ENCODE data around the gene POLK.

POLK gene

GRCh38 chr5:75509956-75510355, 1.7 kb upstream of the POLK start:
- peak overlapping the region; percentile 89 for H3K4me3 ChIP-seq (ENCODE audit: low read depth, low read length)
- DNase-seq (ENCODE audit: low read depth) = peak; percentile 87
- TF ChIP-seq, protein P1, sequence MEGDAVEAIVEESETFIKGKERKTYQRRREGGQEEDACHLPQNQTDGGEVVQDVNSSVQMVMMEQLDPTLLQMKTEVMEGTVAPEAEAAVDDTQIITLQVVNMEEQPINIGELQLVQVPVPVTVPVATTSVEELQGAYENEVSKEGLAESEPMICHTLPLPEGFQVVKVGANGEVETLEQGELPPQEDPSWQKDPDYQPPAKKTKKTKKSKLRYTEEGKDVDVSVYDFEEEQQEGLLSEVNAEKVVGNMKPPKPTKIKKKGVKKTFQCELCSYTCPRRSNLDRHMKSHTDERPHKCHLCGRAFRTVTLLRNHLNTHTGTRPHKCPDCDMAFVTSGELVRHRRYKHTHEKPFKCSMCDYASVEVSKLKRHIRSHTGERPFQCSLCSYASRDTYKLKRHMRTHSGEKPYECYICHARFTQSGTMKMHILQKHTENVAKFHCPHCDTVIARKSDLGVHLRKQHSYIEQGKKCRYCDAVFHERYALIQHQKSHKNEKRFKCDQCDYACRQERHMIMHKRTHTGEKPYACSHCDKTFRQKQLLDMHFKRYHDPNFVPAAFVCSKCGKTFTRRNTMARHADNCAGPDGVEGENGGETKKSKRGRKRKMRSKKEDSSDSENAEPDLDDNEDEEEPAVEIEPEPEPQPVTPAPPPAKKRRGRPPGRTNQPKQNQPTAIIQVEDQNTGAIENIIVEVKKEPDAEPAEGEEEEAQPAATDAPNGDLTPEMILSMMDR (conservative IDR thresholded peaks at IDR 0.05; ENCODE audit: low read depth, low read length) = no peak

- TF ChIP-seq, protein P1 (conservative IDR thresholded peaks at IDR 0.05; ENCODE audit: low read depth, low read length) = no peak
- H3K4me3 ChIP-seq (ENCODE audit: low read depth, low read length) = peak overlapping the region; percentile 89
- peak; percentile 42 for DNase-seq (ENCODE audit: low read depth)
Observed at GRCh38 chr5:75510417-75510835, 1.3 kb upstream of the POLK start.

DNA sequence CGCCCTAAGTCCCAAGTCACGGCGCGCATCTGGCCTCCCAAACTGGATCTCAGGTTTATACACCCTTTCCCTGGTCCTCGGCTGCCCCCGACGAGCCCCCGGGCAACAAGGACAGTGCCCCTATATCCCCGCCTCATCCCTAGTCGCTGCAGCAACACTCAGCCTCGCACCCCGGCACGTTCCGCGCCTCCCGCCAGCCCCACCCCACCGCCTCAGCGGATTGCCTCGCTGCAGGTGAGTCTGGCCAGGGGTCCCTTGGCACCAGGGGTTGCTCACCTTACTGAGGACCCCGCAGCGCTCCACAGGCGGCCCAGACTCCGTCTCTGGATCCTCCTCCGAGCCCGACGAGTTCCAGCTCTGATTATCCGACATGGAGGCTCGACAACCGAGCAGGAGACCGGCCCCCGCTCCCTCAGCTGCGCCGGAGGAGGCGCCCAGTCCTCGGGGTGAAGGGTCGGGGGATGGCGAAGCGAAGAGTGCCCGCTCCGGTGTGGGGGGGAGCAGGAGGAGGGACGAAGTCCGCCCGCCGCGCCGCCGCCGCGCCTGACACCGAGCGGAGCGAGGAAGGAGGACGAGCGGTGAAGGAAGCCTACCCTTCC, 756 bp upstream of the POLK start:
- peak; percentile 28 for DNase-seq (ENCODE audit: low read depth)
- H3K4me3 ChIP-seq (ENCODE audit: low read depth, low read length) = peak overlapping the region; percentile 89
- TF ChIP-seq, protein P1 (conservative IDR thresholded peaks at IDR 0.05; ENCODE audit: low read depth, low read length) = no peak

- DNase-seq (ENCODE audit: low read depth) = peak; percentile 31
- H3K4me3 ChIP-seq (ENCODE audit: low read depth, low read length) = peak overlapping the region; percentile 90
- TF ChIP-seq, protein P1 (conservative IDR thresholded peaks at IDR 0.05; ENCODE audit: low read depth, low read length) = no peak
Observed at GRCh38 chr5:75512383-75513074, 838 bp downstream of the POLK start.

- TF ChIP-seq, protein P1 (conservative IDR thresholded peaks at IDR 0.05; ENCODE audit: low read depth, low read length) = no peak
- DNase-seq (ENCODE audit: low read depth) = no peak
- no peak overlapping the region for H3K4me3 ChIP-seq (ENCODE audit: low read depth, low read length)
Observed at GRCh38 chr5:75513841-75514240, 2.1 kb downstream of the POLK start.

GRCh38 chr5:75514323-75514722, 2.6 kb downstream of the POLK start:
- H3K4me3 ChIP-seq (ENCODE audit: low read depth, low read length) = no peak overlapping the region
- DNase-seq (ENCODE audit: low read depth) = no peak
- TF ChIP-seq, protein P1 (conservative IDR thresholded peaks at IDR 0.05; ENCODE audit: low read depth, low read length) = no peak

GRCh38 chr5:75519761-75520160, 8.1 kb downstream of the POLK start:
- TF ChIP-seq, protein P1 (conservative IDR thresholded peaks at IDR 0.05; ENCODE audit: low read depth, low read length) = no peak
- H3K4me3 ChIP-seq (ENCODE audit: low read depth, low read length) = no peak overlapping the region
- DNase-seq (ENCODE audit: low read depth) = no peak
